NCI-H1930 (cell line): ENCODE data around the gene ITPA.

ENCODE experiments used
- DNase-seq, 2 experiments: peaks; one replicate each; lab custom pipeline; 2025; lab: John Stamatoyannopoulos, UW

Gene ITPA

GRCh38 chr20:3244613-3245012, 35.3 kb downstream of the ITPA start:
- no peak for DNase-seq

DNA sequence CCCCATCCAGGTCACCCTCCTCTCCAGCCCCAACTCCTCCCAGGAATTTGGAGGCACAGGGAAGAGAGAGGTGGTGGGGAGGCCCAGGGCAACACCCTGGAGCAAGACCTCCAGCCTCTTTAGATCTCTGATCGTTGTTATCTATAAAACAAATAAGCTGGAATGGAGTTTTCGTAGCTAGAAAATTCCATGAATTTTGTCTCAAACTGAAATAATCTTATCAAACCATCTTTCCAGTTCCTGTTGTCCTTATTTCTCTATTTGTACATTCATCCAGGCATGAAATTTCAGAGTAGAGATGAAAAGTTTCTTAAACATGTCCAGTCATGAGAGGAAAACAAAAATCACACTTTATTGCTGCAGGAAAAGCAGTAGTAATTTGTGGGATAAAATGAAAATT, 35.9 kb downstream of the ITPA start:
- DNase-seq, result no peak

DNA sequence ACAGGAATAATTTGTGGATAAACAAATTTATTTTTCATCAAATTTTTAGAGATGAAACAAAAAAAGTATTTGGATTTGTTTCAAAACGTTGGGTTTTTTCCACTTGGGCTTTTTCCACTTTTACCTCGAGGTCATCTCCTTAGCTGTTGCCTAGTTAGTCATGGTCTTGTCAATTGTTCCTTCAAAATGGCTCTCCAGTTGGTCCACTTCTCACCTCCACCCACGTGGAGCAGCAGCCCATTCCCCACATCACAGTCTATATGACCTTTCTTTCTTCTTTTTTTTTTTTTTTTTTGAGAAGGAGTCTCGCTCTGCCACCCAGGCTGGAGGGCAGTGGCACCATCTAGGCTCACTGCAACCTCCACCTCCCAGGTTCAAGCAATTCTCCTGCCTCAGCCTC, 36.4 kb downstream of the ITPA start:
- no peak for DNase-seq

DNA sequence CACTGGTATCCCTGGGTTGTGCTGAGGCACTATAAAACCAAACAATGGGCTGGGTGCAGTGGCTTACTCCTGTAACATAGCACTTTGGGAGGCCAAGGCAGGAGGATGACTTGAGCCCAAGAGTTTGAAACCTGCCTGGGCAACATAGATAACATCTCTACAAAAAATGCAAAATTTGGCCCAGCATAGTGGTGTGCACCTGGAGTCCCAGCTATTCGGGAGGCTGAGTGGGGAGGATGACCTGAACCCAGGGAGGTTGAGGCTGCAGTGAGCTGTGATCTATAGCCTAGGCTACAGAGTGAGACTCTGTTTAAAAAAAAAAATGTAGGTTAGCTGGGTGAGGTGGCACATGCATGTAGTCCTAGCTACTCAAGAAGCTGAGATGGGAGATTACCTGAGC, 37.4 kb downstream of the ITPA start:
- DNase-seq, result no peak

GRCh38 chr20:3247638-3248037, 38.3 kb downstream of the ITPA start:
- no peak for DNase-seq

DNA sequence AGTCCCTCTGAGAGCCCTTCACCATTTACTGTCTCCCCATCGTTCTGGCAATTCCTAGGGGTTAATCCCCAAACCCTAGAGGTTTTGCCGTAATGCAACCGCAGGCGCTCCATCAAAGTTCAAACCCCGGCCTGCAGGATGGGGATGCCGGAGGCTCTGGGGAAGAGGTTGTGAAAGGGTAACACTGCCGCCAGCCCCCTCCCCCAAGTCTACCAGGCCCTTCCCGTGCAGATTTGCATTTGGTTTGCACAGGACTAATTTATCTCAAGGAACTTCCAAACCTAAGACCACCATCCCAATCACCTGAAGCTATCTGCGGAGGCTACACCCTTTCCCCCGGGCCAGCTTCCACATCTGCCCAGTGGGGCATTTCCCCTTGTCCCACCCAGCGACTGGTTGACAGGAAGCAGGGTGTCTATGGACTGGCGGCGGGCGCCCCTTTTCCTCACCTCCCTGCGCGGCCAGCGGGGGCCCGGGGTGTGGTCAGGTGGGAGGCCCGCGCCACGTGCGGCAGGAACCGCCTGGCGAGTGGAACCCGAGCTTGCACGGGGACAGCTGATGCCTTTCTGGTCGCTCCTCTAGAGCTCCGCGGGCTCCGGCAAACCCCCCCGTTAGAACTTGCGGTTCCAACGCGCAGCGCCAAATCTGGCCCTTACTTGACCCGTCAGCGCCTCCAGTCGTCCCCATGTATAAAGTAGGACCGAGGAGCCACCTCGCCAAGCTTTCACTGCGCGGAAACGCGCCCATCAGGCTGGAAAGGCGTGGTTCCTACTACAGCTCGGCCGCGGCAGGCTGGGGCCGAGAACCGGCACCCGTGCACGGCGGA, 39.1 kb downstream of the ITPA start:
- no peak for DNase-seq

GRCh38 chr20:3248993-3249347, 39.7 kb downstream of the ITPA start:
- no peak for DNase-seq

GRCh38 chr20:3250091-3250504, 40.8 kb downstream of the ITPA start:
- no peak for DNase-seq

DNA sequence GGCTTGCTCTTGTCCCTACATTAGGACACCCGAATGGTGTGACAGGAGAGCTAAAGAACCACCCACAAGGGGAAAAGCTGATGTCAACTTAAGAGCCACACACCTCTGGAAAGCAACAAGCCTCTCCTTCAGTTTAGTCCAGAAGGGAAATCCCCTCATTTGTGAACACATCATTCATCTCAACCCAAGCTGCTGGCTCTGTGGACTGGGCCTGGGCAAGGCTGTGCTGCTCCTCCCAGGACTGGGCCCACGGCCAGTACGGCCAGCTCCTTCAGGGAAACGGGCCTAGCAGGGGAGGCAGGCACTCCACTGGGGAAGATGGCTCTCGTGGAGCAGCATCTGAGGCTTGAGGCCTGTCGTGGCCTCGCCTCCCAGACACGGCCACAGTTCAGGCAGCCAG, 42.5 kb downstream of the ITPA start:
- DNase-seq, result no peak

GRCh38 chr20:3255728-3256127, 46.4 kb downstream of the ITPA start:
- no peak for DNase-seq

GRCh38 chr20:3258429-3258828, 49.1 kb downstream of the ITPA start:
- DNase-seq, result no peak

- no peak for DNase-seq
These were observed 53.3 kb downstream of the ITPA start for GRCh38 chr20:3262566-3262965.

- DNase-seq, result no peak
These were observed 60.8 kb downstream of the ITPA start for GRCh38 chr20:3270051-3270450.

DNA sequence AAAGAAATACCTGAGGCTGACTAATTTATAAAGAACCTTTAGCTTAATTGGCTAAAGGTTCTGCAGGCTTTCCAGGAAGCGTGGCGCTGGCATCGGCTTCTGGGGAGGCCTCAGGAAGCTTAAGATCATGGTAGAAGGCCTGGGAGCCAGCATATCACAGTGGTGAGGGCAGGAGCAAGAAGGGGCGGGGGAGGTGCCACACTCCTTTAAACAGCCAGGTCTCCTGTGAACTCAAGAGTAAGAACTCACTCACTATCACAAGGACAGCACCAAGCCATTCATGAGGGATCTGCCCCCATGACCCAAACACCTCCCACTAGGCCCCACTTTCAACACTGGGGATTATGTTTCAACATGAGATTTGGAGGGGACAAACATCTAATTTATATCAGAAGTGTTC, 64.1 kb downstream of the ITPA start:
- no peak for DNase-seq
